Activated T-helper 9 cell treated with anti-CD3 and anti-CD28 coated beads, Interleukin-2, amount 50 U/mL, for 16 hours (primary cell): Measurements from ENCODE around the gene DDX47.
A peak's percentile ranks its signal among the peaks of the same experiment; 100 is the strongest.
"Not testable (repeated sequence)": the region's sequence is repeated elsewhere in the genome, so short reads cannot be mapped to it uniquely, and the experiment has no call there.

Experiments used
- DNase-seq: peaks from one replicate; pipeline ENCODE4 v3.0.0-alpha.2; 2020; ENCODE audit warnings: low read depth

DDX47 gene

GRCh38 chr12:12797794-12798152 lies 15.4 kb upstream of the DDX47 start:
- no peak for DNase-seq

GRCh38 chr12:12798480-12798879 lies 14.7 kb upstream of the DDX47 start:
- DNase-seq, result no peak

- DNase-seq, result no peak
Observed at GRCh38 chr12:12799163-12799920, 13.8 kb upstream of the DDX47 start.

GRCh38 chr12:12800406-12801180 lies 12.6 kb upstream of the DDX47 start:
- no peak for DNase-seq

GRCh38 chr12:12801656-12802055 lies 11.5 kb upstream of the DDX47 start:
- not testable (repeated sequence) for DNase-seq

GRCh38 chr12:12803186-12803585 lies 10.0 kb upstream of the DDX47 start:
- DNase-seq, result peak; percentile 4

- no peak for DNase-seq
Observed at GRCh38 chr12:12804011-12804410, 9.1 kb upstream of the DDX47 start.

GRCh38 chr12:12804432-12804886 lies 8.7 kb upstream of the DDX47 start:
- no peak for DNase-seq

GRCh38 chr12:12806784-12807516 lies 6.2 kb upstream of the DDX47 start:
- no peak for DNase-seq

GRCh38 chr12:12807517-12807903 lies 5.6 kb upstream of the DDX47 start:
- not testable (repeated sequence) for DNase-seq

- DNase-seq, result peak; percentile 3
Observed at GRCh38 chr12:12807970-12808702, 5.0 kb upstream of the DDX47 start.

GRCh38 chr12:12810553-12811021 lies 2.6 kb upstream of the DDX47 start:
- no peak for DNase-seq

- no peak for DNase-seq
Observed at GRCh38 chr12:12811343-12811742, 1.8 kb upstream of the DDX47 start.

- DNase-seq, result no peak
Observed at GRCh38 chr12:12812174-12812573, 972 bp upstream of the DDX47 start.

GRCh38 chr12:12812618-12813119 lies 477 bp upstream of the DDX47 start:
- DNase-seq, result no peak

- DNase-seq, result no peak
Observed at GRCh38 chr12:12817616-12818015, 4.5 kb downstream of the DDX47 start.

GRCh38 chr12:12818701-12819100 lies 5.6 kb downstream of the DDX47 start:
- no peak for DNase-seq

- DNase-seq, result no peak
Observed at GRCh38 chr12:12819221-12819620, 6.1 kb downstream of the DDX47 start.

GRCh38 chr12:12819752-12820311 lies 6.7 kb downstream of the DDX47 start:
- DNase-seq, result no peak

GRCh38 chr12:12820376-12820775 lies 7.2 kb downstream of the DDX47 start:
- not testable (repeated sequence) for DNase-seq

GRCh38 chr12:12821975-12822374 lies 8.8 kb downstream of the DDX47 start:
- no peak for DNase-seq
